ENCODE measurements around the gene CD1E. TPM values are rescaled to one million over a fixed set of nuclear protein-coding genes. Genes with fewer than 3 reads are reported as not detected.

CD1E gene
- total and polyA plus RNA-seq, 10 of the 15 experiments (the other 5 are each of a cell fraction or from before 2014, with no cell fraction given), result 0.05 to 0.07 (median 0.05) TPM; not detected in 7

- FAIRE-seq (no peak), DNase-seq (ENCODE audit: low read depth, low spot score) (no peak), ATAC-seq (no peak)
- ChIA-PET SMC1A (ENCODE audit: uncharacterized antibody, unreplicated experiment) (no interaction called here), POLR2A (no interaction called here), RAD21 (ENCODE audit: unreplicated experiment) (no interaction called here), CTCF (no interaction called here)
- TF ChIP-seq, protein P1, sequence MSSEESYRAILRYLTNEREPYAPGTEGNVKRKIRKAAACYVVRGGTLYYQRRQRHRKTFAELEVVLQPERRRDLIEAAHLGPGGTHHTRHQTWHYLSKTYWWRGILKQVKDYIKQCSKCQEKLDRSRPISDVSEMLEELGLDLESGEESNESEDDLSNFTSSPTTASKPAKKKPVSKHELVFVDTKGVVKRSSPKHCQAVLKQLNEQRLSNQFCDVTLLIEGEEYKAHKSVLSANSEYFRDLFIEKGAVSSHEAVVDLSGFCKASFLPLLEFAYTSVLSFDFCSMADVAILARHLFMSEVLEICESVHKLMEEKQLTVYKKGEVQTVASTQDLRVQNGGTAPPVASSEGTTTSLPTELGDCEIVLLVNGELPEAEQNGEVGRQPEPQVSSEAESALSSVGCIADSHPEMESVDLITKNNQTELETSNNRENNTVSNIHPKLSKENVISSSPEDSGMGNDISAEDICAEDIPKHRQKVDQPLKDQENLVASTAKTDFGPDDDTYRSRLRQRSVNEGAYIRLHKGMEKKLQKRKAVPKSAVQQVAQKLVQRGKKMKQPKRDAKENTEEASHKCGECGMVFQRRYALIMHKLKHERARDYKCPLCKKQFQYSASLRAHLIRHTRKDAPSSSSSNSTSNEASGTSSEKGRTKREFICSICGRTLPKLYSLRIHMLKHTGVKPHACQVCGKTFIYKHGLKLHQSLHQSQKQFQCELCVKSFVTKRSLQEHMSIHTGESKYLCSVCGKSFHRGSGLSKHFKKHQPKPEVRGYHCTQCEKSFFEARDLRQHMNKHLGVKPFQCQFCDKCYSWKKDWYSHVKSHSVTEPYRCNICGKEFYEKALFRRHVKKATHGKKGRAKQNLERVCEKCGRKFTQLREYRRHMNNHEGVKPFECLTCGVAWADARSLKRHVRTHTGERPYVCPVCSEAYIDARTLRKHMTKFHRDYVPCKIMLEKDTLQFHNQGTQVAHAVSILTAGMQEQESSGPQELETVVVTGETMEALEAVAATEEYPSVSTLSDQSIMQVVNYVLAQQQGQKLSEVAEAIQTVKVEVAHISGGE (CRISPR knock-in tag; IDR thresholded peaks at IDR 0.05), result no peak
- TF ChIP-seq ATF7 (IDR thresholded peaks at IDR 0.05; ENCODE audit: low read depth), result no peak
- no peak for TF ChIP-seq EGR1 (IDR thresholded peaks at IDR 0.05; ENCODE audit: borderline replicate concordance in 1 of 2, low read depth in 2 of 2, low read length in 2 of 2)
- no peak for TF ChIP-seq GATAD2B (conservative IDR thresholded peaks at IDR 0.05; ENCODE audit: low read depth)
- no peak for TF ChIP-seq MYB (IDR thresholded peaks at IDR 0.05; ENCODE audit: borderline replicate concordance, low read depth, low read length)
- no peak for TF ChIP-seq BCL11A (IDR thresholded peaks at IDR 0.05; ENCODE audit: low read depth, low read length)
- TF ChIP-seq SREBF1 (IDR thresholded peaks at IDR 0.05; ENCODE audit: low read length), result no peak
- no peak for TF ChIP-seq TARDBP (IDR thresholded peaks at IDR 0.05; ENCODE audit: borderline replicate concordance)
- H4K20me1 ChIP-seq (ENCODE audit: control insufficient read depth, insufficient read depth), result no peaks in the 10 kb centered on the region
- no peak overlapping the region for H3K4me2 ChIP-seq (ENCODE audit: control insufficient read depth, insufficient read depth)
- no peak overlapping the region for H3K9ac ChIP-seq (ENCODE audit: control insufficient read depth, insufficient read depth, low read length)
- H3K4me3 ChIP-seq, result no peak overlapping the region
- H3K27ac ChIP-seq (ENCODE audit: control insufficient read depth, insufficient read depth), result no peak overlapping the region
- H3K79me2 ChIP-seq (ENCODE audit: control insufficient read depth, insufficient read depth, low read length), result no peaks in the 10 kb centered on the region
- no peaks in the 10 kb centered on the region for H3K36me3 ChIP-seq (ENCODE audit: control insufficient read depth in 2 of 2, insufficient read depth in 2 of 2, low read length in 1 of 2)
- no peaks in the 10 kb centered on the region; the same call in 2 of the 3 replicates for H3K9me3 ChIP-seq (replicated peaks; ENCODE audit: control insufficient read depth, insufficient read depth, low read length)
- H2AFZ ChIP-seq (ENCODE audit: control insufficient read depth, low read depth, low read length), result no peak overlapping the region
- BruUV-seq (replicated peaks), result no TSS peak
- intact Hi-C loops (cut with micrococcal nuclease; ENCODE audit: unreplicated experiment) (no loop called here), in situ Hi-C loops (cut with MboI) (no loop called here)
- WGBS (ENCODE audit: insufficient coverage, insufficient replicate concordance, low lambda C conversion rate, missing lambda C conversion rate), result 15% methylated on average over 1 of the region's 1 CpG
- no peaks in the 10 kb centered on the region for H3K27me3 ChIP-seq (replicated peaks in 1 of 2; ENCODE audit: control insufficient read depth in 2 of 2, insufficient read depth in 2 of 2, low read length in 1 of 2)
- peaks cover 3% of the 10 kb centered on the region; the same call in 1 of the 2 replicates for H3K4me1 ChIP-seq (ENCODE audit: control insufficient read depth, insufficient read depth, low read length)
These were observed 21.2 kb downstream of the CD1E start for GRCh38 chr1:158374860-158375259.
